HG03460 (cell line): ENCODE results near the gene PSMA3.
A peak's percentile ranks its signal among the peaks of the same experiment; 100 is the strongest.
"Not testable (repeated sequence)": the region's sequence is repeated elsewhere in the genome, so short reads cannot be mapped to it uniquely, and the experiment has no call there.

ENCODE experiments used
- ATAC-seq: cut with Tn5 transposase; IDR thresholded peaks from one replicate; pipeline ENCODE4 v1.9.1; 2021; ENCODE audit not compliant: unreplicated experiment

Gene PSMA3

DNA sequence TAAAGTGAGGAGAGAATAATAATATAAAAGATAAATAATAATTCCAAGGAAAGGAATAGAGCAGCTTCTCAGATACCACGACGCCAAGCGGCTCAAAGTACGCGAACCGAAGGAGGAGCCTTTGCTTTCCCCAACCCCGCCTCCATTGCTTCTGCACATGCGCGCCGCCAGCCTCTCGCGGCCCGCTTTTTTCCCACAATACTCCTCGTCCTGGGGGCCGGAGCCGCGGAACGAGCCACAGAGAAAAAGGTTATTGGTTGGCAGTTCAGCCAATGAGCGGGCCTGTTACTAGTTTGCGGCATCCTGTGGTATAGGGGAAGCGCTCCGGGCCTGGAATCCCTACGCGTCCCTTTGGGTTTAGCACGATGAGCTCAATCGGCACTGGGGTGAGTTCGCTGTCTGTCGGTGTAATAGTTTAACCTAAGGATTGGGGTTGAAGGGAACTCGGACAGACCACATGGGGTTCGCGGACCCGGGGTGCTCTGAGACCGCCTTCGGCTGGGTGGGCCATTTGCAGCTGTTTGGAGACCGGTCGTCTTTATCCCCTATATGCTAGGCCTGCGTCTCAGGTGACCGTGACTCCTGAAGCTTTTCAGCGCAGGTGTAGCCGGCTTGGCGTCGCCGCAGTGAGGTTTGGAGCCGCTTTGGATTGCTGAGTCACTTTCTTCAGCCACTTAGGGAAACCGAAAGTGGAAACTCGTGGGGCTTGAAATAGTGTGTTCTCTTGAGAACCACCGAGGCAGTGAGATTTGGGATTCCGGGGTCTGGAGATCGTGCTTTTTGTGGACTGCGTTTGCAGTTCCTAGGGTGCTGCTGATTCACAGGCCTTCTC lies at the start of gene PSMA3:
Gene PSMA3, plus strand, starts transcription at position 288 of the 832 bp plus-strand sequence. Its CDS starts 78 bp downstream, at position 366.
- peak; percentile 92 for ATAC-seq

DNA sequence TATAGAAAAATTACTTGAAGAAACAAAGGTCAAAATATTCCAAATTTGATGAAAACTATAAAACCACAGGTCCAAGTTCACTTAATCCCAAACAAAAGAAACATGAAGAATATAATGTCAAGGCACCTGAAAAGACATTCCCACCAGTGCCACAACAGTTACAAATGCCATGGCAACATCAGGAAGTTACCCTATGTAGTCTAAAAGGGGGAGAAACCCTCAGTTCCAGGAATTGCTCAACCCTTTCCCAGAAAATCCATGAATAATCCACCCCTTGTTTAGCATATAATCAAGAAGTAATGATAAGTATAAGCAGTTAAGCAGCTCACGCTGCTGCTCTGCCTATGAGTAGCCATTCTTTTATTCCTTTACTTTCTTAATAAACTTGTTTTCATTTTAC lies 48.4 kb upstream of the PSMA3 start:
- no peak for ATAC-seq

DNA sequence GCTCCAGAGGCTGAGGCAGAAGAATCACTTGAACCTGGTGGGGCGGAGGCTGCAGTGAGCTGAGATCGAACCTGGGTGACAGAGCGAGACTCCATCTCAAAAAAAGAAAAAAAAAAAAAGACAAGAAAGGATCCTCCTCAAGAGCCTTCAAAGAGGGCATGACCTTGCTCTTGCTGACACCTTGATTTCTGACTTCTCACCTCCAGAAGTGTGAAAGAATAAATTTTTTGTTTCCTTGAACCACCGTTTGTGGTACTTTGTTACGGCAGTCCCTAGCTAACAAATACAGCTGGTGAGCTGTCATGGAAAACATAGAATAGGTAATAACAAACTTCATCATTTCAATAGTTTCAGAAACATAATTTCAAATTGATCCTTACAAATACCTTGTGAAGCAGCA lies 46.6 kb upstream of the PSMA3 start:
- ATAC-seq, result no peak

DNA sequence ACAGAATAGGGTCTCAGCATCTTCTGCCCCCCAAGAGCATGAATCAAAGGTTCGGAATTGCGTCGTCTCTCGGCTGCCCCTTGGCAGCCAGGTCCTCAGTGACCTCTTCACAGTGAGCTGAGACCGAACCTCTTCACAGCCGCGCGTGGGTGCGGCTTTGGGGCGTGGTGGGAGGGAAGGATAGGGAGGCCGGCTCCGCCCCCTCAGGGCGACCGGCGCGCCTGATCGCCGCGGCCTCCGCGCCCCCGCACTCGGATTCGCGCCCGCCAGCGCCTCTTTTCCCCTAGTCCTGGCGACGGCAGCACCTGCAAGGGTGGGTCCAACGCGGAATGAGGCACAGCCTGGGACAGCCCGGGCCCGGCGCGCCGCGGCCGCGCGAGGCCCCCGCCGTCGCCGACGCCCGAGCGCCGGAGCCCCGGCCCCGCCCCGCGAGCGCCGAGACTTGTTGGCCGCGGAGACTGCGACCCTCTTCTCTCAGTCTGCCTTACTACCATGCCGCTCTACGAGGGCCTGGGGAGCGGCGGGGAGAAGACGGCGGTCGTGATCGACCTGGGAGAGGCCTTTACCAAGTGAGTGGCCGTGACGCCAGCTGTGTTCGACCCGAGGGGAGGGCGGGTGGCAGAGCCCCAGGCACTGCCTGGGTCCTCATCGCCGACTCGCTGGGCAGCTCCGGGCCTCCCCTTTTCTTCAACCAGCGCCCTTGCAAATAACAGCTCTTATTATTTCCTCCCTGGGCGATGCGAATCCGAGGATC lies 44.7 kb upstream of the PSMA3 start, which contains the start of gene ACTR10:
Gene ACTR10, plus strand, starts transcription at position 424 of the 754 bp plus-strand sequence. Its CDS starts 69 bp downstream, at position 493.
- peak; percentile 92 for ATAC-seq

DNA sequence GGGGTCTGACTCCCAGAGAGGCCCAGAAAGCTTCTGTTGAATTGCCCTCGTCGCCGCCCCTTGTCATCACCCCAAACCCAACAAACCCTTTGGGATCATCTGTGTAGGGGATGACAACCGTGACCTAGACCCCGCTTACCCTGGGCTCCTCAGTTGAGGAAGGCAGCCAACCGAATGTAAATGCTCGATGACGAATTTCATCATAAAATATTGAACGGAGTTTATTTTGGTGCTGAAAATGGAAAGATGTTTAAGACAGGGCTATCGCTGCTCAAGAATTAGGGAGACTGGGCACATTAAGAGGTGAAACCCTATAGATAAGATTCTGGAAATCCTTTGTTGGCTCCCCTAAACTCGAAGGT lies 44.2 kb upstream of the PSMA3 start:
- peak; percentile 20 for ATAC-seq

DNA sequence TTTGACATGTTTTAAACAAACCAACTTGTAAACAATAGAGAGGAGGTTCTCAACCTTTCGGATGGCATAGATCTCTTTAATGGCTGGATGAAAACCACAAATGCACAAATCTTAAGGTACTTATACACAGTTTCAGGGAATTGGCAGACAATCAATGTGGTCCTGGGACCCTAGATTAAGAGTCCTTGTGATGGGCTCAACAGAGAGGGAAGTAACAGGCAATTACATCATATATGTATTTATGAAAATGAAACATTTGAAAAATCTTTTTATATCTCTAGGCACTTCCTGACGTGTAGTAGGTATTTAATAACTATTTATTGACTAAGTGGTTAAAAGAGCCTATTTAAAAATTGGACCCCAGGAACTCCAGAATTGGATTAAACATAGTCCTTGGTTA lies 43.8 kb upstream of the PSMA3 start:
- no peak for ATAC-seq

DNA sequence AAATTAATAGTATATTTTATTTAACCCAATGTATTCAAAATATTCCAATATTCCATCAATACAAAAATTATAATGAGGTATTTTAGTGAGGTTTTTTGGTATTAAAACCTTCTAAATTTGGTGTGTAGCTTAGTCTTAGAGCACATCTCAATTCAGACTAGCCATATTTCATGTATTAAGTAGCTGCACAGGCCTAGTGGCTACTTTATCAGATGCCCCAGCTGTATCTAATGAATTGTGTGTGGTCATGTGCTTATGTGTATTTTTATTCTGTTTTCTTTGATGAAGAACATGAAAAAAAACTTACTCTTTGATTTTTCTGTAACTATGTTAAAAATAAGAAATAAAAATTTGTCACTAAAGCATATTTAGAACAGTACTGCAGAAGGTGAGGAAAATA lies 31.5 kb upstream of the PSMA3 start:
- ATAC-seq, result no peak

DNA sequence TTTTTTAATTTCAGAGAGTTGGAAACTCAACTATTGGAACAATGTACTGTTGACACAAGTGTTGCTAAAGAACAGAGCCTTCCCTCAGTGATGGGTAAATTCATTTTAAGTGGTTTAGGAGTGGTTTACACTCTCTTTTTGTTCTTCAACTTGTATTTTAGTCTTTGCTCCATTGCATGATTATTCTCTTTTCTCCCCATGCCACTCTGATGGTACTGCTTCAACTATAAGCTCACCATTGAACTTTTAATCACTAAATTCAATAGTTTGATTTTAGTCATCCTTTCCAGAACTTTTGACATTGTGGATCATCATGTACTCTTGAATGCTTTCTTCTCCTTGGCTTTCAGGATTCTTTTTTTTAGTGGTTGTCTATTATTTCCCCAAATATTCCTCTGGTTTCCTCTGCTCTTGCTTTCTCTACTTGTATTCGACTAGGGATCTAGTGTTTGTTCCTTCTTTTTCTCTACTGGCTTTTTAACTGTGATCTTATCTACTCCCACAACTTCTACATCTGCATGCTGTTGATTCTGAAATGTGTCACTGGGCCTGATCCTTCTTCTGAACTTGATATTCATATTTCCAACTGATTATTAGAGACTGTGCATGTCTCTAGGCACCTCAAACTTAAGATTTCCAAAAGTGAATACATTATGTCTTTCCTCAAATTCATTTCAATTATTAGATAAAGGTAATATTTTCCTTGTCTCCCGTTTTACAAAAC lies 29.3 kb upstream of the PSMA3 start:
- no peak for ATAC-seq

DNA sequence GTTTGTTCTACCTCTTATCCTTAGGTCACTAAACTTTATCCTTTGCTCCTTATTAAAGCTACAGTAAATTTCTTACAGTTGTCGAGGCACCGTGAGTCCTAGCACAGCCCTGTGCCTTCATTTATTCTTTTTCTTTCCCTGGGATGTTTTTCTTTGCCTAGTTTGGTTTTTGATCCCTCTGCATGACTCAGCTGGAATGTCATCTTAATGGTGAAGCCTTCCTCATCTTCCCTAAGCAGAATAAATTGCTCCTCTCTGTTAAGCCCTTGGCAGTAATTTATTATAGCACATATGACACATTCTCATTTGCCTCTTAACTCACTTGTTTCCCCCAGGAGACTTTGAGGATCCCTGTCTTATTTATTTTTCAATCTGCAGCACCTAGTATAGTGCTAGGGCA lies 28.1 kb upstream of the PSMA3 start:
- ATAC-seq, result no peak

DNA sequence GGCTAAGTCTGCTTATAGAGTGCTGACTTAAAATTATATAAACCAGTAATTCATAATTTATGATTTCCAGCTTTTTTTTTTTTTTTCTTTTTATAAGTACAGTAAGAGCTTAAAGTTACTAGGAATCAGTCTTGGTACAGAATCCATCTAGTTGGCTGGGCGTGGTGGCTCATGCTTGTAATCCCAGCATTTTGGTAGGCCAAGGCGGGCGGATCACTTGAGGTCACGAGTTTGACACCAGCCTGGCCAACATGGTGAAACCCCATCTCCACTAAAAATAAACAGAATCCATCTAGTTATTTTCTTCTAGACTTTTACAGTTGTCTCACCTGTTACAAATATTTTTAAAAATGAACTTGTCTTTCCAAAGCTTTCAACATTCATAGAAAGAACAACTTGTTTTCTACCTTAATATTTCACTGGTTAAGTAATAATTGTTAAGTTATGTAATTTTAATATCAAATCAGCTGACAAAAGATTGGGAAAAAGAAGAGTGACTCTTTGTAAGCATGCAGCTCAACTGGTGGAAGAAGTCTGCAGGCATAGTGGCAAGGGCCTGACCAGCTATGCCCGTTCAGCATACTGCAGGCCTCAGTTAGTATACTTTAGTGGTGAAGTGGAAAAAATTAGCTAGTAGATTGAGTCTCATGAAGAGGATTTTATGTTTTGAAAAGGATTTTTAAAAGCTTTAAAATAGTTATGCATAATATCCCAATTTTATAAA lies 17.4 kb upstream of the PSMA3 start:
- no peak for ATAC-seq

DNA sequence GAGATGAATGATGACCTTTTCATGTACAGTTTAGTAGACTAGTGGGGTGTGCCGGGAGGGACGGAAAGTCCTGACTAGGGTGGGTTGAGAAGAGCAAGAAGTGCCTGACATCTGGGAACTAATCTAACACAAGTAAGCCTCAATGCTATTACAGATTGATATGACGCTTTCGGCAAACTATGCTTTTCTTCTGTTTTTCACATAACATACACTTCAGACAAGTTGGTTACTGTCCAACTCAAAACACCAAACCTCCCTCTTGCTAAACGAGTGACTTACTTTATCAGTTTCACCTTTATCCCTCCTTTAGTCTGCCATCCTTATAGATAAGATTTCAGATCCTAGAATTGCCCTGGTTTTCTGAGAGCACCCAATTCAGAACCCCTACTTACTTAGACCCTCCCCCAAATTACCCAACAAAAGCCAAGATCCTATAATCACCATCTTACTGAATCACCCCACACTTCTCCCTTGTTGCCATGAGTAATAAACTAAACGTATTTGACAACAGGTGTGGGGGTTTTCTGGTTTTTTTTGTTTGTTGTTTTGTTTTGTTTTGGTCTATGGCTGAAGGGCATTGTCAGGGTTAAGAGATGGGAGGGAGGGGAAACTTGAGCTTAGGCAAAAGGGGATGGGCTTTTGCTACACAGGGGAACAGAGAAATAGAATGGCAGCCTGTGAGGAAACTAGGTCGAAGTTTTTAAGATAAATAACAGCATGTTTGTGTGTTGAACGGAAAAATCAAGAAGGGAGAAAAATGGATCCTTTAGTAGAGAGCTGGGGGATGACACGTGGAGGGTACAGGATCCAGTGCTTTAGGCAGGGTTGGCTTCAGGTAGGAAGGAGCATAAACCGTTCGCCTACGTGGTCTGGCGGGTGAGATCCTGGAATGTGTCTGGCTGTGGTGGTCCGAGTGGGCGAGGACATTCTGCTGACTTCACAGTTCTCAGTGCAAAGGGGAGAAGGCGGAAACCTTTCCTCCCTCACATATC lies 6.1 kb upstream of the PSMA3 start:
- ATAC-seq, result no peak

DNA sequence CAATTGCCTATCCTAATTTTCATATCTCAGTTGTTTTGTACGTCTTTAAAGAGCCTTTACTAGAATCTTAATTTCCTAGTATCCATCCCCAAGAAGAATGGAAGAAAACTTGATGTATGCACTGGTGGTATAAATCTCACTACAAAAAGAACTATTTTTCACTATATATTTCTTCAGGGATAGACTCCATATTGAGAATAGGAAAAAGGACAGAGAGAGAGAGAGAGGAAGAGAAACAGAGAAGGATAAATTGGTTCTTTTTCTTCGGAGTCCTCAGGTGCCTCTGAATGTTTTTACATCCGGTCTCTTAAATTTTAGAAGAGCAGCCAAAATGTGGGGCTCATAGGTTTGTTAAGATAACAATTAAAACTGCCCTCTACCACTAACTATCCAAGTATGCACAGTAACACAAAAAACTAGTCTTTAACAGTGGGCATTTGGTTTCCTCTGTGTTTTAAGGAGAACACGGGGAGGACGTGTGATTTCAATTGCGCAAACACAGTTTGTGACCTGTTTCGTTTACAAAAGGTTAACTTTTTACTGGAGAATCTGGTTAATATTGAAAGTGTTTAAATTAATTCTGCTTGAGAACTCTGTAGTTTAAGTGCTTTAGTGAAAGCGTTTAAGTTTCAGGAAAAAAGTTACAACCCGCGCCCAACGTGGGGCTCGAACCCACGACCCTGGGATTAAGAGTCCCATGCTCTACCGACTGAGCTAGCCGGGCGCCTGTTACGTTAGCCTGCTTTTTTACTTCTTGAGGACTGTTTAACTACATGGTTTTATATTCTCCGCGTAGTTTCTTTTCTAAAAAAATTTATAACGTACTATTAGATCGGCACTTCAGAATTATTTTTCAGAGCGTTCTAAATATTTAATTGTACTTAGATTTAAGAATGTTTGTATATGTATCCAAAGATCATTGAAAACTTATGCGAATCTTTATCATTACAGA lies 5.1 kb upstream of the PSMA3 start:
- ATAC-seq, result no peak

DNA sequence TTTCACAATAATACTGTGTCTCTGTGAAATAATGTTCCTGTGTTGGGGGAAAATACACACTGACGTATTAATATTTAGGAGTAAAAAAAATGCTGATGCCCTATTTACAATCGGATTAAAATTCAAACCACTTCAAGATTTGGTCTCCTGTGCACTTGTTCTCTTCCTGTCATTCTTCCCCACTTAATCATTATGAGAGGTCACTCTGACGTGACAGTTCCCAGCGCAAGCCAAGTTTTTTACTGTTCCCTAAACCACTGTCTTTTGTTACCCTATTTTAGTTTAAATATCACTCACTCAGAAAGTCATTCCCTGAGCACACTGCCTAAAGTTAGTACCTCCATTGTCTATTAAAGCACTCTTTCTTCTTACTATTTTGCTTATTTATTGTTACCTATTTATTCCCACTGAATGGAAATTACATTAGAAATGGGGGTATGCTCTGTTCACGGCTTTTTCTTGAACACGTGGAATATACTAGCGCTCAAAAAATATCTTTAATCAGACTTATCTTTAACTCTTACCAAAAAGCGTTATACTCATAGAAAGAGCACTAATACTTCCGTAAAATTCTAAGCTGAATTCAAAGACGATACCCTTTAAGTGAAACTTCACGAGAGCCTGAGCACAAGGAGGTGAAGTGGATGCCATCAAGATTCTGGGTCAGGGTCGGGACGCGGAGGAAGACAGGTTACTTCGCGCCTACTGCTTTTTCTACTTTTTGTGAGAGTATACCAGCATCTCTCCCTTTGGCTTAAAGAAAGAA lies 670 bp upstream of the PSMA3 start:
- peak; percentile 37 for ATAC-seq

DNA sequence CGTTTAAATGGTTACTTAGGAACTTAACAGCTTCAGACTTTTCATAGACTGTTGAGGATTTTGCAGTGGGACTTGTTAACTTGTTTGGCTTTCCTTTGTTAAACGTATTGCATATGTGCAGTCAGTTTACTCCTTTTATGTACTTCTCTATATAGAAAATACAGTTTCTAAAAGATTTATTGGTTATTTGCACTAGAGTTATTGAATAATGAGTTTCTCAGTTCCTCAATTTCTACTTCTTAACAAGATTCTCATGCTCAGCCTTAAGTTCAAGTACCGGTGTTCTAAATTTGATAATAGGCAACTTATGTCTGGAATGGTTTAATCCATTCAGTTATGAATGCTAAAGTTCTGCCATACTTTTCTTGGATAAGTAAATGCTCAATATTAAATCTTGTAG lies 919 bp downstream of the PSMA3 start:
- ATAC-seq, result no peak

DNA sequence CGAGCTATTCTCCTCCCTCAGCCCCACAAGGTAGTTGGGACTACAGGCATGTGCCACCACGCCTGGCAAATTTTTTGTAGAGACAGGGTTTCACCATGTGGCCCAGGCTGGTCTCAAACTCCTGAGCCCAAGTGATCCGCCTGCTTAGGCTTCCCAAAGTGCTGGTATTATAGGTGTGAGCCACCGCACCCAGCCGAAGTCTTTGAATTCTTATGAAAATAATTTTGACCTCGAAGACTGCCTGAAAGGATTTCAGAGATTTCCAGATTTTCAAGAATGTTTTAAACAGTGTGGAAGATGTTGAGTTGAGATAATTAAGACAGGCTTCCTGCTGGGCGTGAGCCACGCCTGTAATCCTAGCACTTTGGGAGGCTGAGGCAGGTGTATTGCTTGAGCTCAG lies 5.0 kb downstream of the PSMA3 start:
- ATAC-seq, result no peak

DNA sequence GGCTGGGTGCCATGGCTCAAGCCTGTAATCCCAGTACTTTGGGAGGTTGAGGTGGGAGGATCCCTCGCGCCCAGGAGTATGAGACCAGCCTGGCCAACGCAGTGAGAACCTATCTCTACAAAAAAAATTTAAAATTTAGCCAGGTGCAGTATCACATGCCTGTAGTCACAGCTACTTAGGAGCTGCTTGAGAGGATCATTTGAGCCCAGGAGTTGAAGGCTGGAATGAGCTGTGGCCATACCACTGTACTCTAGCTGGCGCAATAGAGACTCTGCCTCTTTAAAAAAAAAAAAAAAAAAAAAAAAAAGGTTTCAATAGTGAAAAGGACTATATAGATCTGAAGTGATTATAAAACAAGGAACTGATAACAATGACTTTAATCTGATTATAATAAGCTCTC lies 13.5 kb downstream of the PSMA3 start:
- no peak for ATAC-seq

DNA sequence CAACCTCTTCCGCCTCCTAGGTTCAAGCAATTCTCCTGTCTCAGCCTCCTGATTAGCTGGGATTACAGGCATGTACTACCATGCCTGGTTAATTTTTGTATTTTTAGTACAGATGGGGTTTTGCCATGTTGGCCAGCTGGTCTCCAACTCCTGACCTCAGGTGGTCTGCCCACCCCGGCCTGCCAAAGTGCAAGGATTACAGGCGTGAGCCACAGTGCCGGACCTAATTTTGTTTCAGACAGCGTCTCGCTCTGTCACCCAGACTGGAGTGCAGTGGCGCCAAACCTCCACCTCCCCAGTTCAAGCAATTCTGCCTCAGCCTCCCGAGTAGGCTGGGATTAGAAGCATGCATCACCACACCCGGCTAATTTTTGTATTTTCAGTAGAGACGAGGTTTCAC lies 17.4 kb downstream of the PSMA3 start:
- not testable (repeated sequence) for ATAC-seq

DNA sequence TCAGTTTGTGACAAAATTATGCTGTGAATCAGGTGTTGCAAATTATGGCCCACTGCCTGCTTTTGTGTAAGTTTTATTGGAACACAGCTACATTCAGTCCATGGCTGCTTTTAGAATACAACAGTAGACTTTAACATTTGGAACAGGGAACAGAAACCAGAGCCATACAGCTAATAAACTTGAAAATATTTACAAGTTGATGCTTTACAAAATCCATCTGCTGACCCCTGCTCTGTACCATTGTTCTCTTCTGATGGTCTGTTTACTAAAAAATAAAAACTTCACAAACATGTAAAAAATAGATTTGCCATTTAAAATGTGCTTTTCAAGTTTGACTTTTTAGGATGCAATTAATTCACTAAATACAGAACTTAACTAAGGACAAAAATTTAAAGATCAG lies 20.8 kb downstream of the PSMA3 start:
- no peak for ATAC-seq
